Ovary (tissue), 9 donors: ENCODE results near the gene TMEM139. TPM values are rescaled to one million over a fixed set of nuclear protein-coding genes. Genes with fewer than 3 reads are reported as not detected.

Experiments used
- DNase-seq, 5 donors: peaks; one replicate each; pipeline ENCODE4 v3.0.0-alpha.2; 2019 to 2020
- H3K27ac ChIP-seq, 2 donors: fragments of 200-600 bp; one replicate each; pipeline versions ENCODE4 v1.5.1 to v1.8.0; 2019 to 2022
- H3K27me3 ChIP-seq: fragments of 200-600 bp; one replicate; pipeline ENCODE4 v1.8.0; 2022
- H3K36me3 ChIP-seq: fragments of 200-600 bp; sonication (generic); one replicate; pipeline ENCODE4 v1.5.1; 2019
- H3K4me1 ChIP-seq: one replicate; pipeline ENCODE4 v1.8.1; 2013; ENCODE audit warnings: mild to moderate bottlenecking, moderate library complexity; ENCODE audit not compliant: insufficient read depth
- H3K4me3 ChIP-seq: fragments of 200-600 bp; sonication (generic); one replicate; pipeline ENCODE4 v1.5.1; 2017
- H3K9me3 ChIP-seq, 2 donors: fragments of 200-600 bp in 1 of 2; sonication (generic) in 1 of 2; one replicate each; pipeline versions ENCODE4 v1.5.1 to v1.8.1; 2013 to 2019; ENCODE audit warnings: mild to moderate bottlenecking in 1 of 2, moderate library complexity in 1 of 2
- EP300 ChIP-seq: sonication (generic); formaldehyde crosslinking; IDR thresholded peaks from one replicate; pipeline ENCODE4 v1.6.1; 2017; ENCODE audit warnings: antibody characterized with exemption
- POLR2A ChIP-seq: fragments of 450-650 bp; IDR thresholded peaks from one replicate; pipeline ENCODE4 v1.6.1; 2017; ENCODE audit warnings: antibody characterized with exemption, mild to moderate bottlenecking, moderate library complexity
- WGBS, 3 donors: extraction: QIAGEN DNeasy Blood & Tissue Kit in 1 of 3; methylation state at CpG; one replicate each; pipeline versions ENCODE4 v1.1.5 to v1.1.7; 2013 to 2017; 5-methylcytosine and 5-hydroxymethylcytosine counted together
- intact Hi-C, 4 donors: fragments of 100-400 bp; cut with DNase I; formaldehyde crosslinking; loops; one replicate each; pipeline versions ENCODE4 v1.11.0 to v1.15.1; 2022 to 2023
- polyA plus RNA-seq, 2 donors: library from polyadenylated mRNA; stranded (reverse); fragments of 200-250 nt in 1 of 2; fragments of 350-450 nt in 1 of 2; fragmentation: Illumina TruSeq in 1 of 2; extraction: RNeasy Lipid Tissue Mini Kit (QIAGEN cat#74804) in 1 of 2; gene quantifications; one replicate each; pipeline ENCODE4 v1.2.3, GENCODE V29; 2013 to 2014
- total RNA-seq, 7 donors: library from RNA; depleted of rRNA in 2 of 7; stranded (reverse); fragments of >200 nt in 2 of 7; fragmentation: NEBNext Ultra II Directional in 3 of 7; extraction: Animal tissue kit (Norgen Biotek cat#: 25700) in 3 of 7; gene quantifications; one replicate each; pipeline versions ENCODE4 v1.1.0 to v1.2.4, GENCODE V29; 2016 to 2023
- TF ChIP-seq, protein P1 (sequence below), 3 donors: fragments of 450-650 bp in 2 of 3; fragments of 200-600 bp in 1 of 3; IDR thresholded peaks; one replicate each; pipeline versions ENCODE4 v1.5.1 to v1.8.0; 2016 to 2022; ENCODE audit warnings: antibody characterized with exemption in 3 of 3, mild to moderate bottlenecking in 1 of 3
- donor health status: DM: no; HTN: no; CAD: no; lungs with moderate emphysema.
- donor health status: DM: no; HTN: no; CAD: no.
- donor health status: Bipolar disorder and iron deficiency.
- donor health status: DM: yes; HTN: yes; CAD: no.
- donor health status: DM: no; HTN: no; CAD: no.
- donor health status: DM: yes; HTN: yes; CAD: no.

Gene TMEM139
- total and polyA plus RNA-seq, 9 donors, result 0.35 to 10.8 (median 0.61) TPM

DNA sequence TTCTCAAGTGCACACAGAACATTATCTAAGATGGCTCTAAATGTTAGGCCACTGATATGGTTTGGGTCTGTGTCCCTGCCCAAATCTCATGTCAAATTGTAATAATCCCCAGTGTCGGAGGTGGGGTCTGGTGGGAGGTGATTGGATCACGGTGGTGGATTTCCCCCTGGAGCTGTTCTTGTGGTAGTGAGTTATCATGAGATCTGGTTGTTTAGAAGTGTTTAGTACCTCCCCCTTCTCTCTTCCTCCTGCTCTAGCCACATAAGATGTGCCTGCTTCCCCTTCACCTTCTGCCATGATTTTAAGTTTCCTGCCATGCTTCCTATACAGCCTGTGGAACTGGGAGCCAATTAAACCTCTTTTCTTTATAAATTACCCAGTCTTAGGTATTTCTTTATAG, 32.8 kb upstream of the TMEM139 start:
- no peak for DNase-seq
- Histone ChIP-seq H3K4me1 (no peaks in the 10 kb centered on the region), H3K36me3 (no peaks in the 10 kb centered on the region), H3K27ac (no peak overlapping the region), H3K9me3 (no peaks in the 10 kb centered on the region), H3K27me3 (no peaks in the 10 kb centered on the region), H3K4me3 (no peak overlapping the region)
- 90 to 98% (median 90%) methylated on average over 2 of the region's 2 CpGs for WGBS, 3 donors
- intact Hi-C loops, result no loop called here
- TF ChIP-seq, protein P1, sequence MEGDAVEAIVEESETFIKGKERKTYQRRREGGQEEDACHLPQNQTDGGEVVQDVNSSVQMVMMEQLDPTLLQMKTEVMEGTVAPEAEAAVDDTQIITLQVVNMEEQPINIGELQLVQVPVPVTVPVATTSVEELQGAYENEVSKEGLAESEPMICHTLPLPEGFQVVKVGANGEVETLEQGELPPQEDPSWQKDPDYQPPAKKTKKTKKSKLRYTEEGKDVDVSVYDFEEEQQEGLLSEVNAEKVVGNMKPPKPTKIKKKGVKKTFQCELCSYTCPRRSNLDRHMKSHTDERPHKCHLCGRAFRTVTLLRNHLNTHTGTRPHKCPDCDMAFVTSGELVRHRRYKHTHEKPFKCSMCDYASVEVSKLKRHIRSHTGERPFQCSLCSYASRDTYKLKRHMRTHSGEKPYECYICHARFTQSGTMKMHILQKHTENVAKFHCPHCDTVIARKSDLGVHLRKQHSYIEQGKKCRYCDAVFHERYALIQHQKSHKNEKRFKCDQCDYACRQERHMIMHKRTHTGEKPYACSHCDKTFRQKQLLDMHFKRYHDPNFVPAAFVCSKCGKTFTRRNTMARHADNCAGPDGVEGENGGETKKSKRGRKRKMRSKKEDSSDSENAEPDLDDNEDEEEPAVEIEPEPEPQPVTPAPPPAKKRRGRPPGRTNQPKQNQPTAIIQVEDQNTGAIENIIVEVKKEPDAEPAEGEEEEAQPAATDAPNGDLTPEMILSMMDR (IDR thresholded peaks at IDR 0.05), result no peak
- TF ChIP-seq POLR2A, result no peak
- no peak for TF ChIP-seq EP300

DNA sequence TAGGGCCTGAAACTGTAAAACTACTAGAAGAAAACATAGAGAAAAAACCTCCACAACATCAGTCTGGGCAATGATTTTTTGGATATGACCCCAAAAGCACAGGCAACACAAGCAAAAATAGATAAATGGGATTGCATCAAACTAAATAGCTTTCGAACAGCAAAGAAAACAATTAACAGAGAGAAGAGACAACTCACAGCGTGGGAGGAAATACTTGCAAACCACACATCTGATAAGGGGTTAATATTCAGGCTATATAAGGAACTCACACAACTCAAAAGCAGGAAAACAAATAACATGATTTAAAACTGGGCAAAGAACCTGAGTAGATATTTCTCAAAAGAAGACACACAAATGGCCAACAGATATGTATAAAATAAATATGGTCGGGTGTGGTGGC, 29.2 kb upstream of the TMEM139 start:
- WGBS, 3 donors, result 45 to 49% (median 48%) methylated on average over 3 of the region's 3 CpGs
- DNase-seq, result no peak
- Histone ChIP-seq H3K36me3 (no peaks in the 10 kb centered on the region), H3K4me1 (no peaks in the 10 kb centered on the region), H3K27me3 (no peaks in the 10 kb centered on the region), H3K4me3 (no peak overlapping the region), H3K27ac (no peak overlapping the region), H3K9me3 (no peaks in the 10 kb centered on the region)
- no peak for TF ChIP-seq EP300
- no peak for TF ChIP-seq POLR2A
- TF ChIP-seq, protein P1 (IDR thresholded peaks at IDR 0.05), result no peak
- intact Hi-C loops, result no loop called here

DNA sequence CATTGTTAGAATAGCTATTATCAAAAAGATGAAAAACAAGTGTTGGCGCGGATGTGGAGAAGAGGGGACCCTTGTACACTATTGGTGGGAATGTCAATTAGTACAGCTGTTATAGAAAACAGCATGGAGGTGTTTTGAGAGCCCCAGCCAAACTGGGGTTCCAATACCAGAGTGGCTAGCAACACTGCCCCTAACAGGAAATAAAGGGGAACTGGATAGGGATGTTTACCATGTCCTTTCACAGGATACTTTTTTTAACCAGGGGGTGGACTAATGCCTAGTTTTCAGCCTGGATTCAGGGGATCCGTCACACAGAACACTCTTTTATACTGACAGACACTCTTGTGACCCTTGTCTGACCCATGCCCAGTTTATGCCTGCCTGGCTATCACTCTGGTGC, 28.4 kb upstream of the TMEM139 start:
- Histone ChIP-seq H3K4me3 (no peak overlapping the region), H3K27ac (no peak overlapping the region), H3K4me1 (no peaks in the 10 kb centered on the region), H3K27me3 (no peaks in the 10 kb centered on the region), H3K36me3 (no peaks in the 10 kb centered on the region), H3K9me3 (no peaks in the 10 kb centered on the region)
- TF ChIP-seq, protein P1 (IDR thresholded peaks at IDR 0.05), result no peak
- TF ChIP-seq POLR2A, result no peak
- TF ChIP-seq EP300, result no peak
- WGBS, 3 donors, result 82 to 90% (median 86%) methylated on average over 3 of the region's 3 CpGs
- intact Hi-C loops, result no loop called here
- no peak for DNase-seq

DNA sequence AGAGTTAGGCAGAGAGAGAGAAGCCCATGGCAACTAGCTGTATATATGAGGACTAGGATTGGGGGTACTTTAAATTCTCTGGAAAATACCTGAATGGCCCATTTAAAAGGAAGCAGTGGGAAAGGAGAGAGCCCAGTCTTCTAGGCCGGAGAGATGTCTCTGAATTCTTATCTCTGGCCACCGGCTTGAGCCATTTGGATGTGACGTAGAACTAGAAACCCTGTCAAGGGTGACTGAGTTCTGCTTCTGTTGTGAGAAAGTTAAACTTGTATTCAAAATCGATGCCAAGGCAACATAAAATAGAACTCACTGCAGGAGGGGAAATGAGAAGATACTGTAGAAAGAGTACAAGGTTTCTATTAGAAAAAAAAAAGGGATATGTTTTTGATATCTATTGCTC, 27.8 kb upstream of the TMEM139 start:
- Histone ChIP-seq H3K4me1 (no peaks in the 10 kb centered on the region), H3K27ac (no peak overlapping the region), H3K36me3 (no peaks in the 10 kb centered on the region), H3K4me3 (no peak overlapping the region), H3K9me3 (no peaks in the 10 kb centered on the region), H3K27me3 (no peaks in the 10 kb centered on the region)
- DNase-seq, result no peak
- intact Hi-C loops, result no loop called here
- TF ChIP-seq POLR2A (no peak), EP300 (no peak)
- TF ChIP-seq, protein P1 (IDR thresholded peaks at IDR 0.05), result no peak
- WGBS, 3 donors, result 90 to 95% (median 93%) methylated on average over 4 of the region's 4 CpGs

DNA sequence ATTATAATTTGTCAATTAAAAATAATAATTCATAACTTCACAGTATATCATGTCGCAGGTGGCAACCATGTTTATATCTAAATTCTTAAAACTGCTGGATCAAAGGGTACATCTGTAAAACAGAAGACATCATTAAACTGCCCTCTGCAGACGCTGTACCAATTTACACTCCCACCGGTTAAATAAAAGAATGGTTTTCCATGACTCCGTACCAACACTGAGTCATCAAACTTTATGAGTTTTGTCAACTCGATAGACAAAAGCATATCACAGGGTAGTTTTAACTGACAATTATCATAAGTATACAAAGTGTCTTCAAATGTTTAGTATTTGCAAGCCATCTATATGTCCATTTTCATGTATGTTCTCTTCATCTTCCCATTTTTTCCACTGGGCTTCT, 27.3 kb upstream of the TMEM139 start:
- WGBS, 3 donors, result 85 to 91% (median 88%) methylated on average over 5 of the region's 5 CpGs
- TF ChIP-seq, protein P1 (IDR thresholded peaks at IDR 0.05), result no peak
- TF ChIP-seq POLR2A (no peak), EP300 (no peak)

More for the DNA sequence above, 27.3 kb upstream of the TMEM139 start:
- H3K4me1 ChIP-seq, result no peaks in the 10 kb centered on the region
- H3K27me3 ChIP-seq, result no peaks in the 10 kb centered on the region
- no peak overlapping the region for H3K4me3 ChIP-seq
- no peak overlapping the region for H3K27ac ChIP-seq
- no peaks in the 10 kb centered on the region for H3K36me3 ChIP-seq
- intact Hi-C loops, result no loop called here
- DNase-seq, result no peak
- H3K9me3 ChIP-seq, result no peaks in the 10 kb centered on the region
